ENCODE results near the gene ATP1B3. TPM values are rescaled to one million over a fixed set of nuclear protein-coding genes. Genes with fewer than 3 reads are reported as not detected.
A peak's percentile ranks its signal among the peaks of the same experiment; 100 is the strongest.

Gene ATP1B3
- total RNA-seq, 1 donor from 2014 or later: 161 TPM

GRCh38 chr3:141939759-141940158 lies 63.3 kb downstream of the ATP1B3 start:
- Histone ChIP-seq H3K27me3 (no peaks in the 10 kb centered on the region), H3K36me3 (no peaks in the 10 kb centered on the region), H3K4me3 (no peak overlapping the region), H3K4me1 (peaks cover 4% of the 10 kb centered on the region), H3K9me3 (no peaks in the 10 kb centered on the region), H3K27ac (no peak overlapping the region)
- TF ChIP-seq CTCF (IDR thresholded peaks at IDR 0.05): no peak
- no peak for ATAC-seq
- DNase-seq: no peak
- intact Hi-C loops (cut with DNase I): no loop called here

GRCh38 chr3:141940194-141940776 lies 63.8 kb downstream of the ATP1B3 start:
- Histone ChIP-seq H3K27ac (peak overlapping the region; percentile 3), H3K4me1 (peaks cover 4% of the 10 kb centered on the region), H3K9me3 (no peaks in the 10 kb centered on the region), H3K27me3 (no peaks in the 10 kb centered on the region), H3K36me3 (no peaks in the 10 kb centered on the region), H3K4me3 (no peak overlapping the region)
- ATAC-seq (peak; percentile 51), DNase-seq (no peak)
- intact Hi-C loops (cut with DNase I): no loop called here
- no peak for TF ChIP-seq CTCF (IDR thresholded peaks at IDR 0.05)

- peak; percentile 48 for ATAC-seq
- Histone ChIP-seq H3K27me3 (no peaks in the 10 kb centered on the region), H3K4me1 (peaks cover 4% of the 10 kb centered on the region), H3K4me3 (no peak overlapping the region), H3K9me3 (no peaks in the 10 kb centered on the region), H3K36me3 (no peaks in the 10 kb centered on the region), H3K27ac (peak overlapping the region; percentile 3)
- intact Hi-C loops (cut with DNase I): no loop called here
- TF ChIP-seq CTCF (IDR thresholded peaks at IDR 0.05): no peak
- no peak for DNase-seq
These were observed 64.7 kb downstream of the ATP1B3 start for GRCh38 chr3:141941093-141941492.

- H3K36me3 ChIP-seq: no peaks in the 10 kb centered on the region
These were observed 65.6 kb downstream of the ATP1B3 start for GRCh38 chr3:141942006-141942405.

GRCh38 chr3:141945726-141946485 lies 69.5 kb downstream of the ATP1B3 start:
- H3K4me3 ChIP-seq: no peak overlapping the region

More at GRCh38 chr3:141942006-141942405, 65.6 kb downstream of the ATP1B3 start:
- H3K9me3 ChIP-seq: no peaks in the 10 kb centered on the region
- no peak overlapping the region for H3K27ac ChIP-seq
- intact Hi-C loops (cut with DNase I): no loop called here
- H3K27me3 ChIP-seq: no peaks in the 10 kb centered on the region
- H3K4me1 ChIP-seq: peaks cover 4% of the 10 kb centered on the region
- DNase-seq (no peak), ATAC-seq (no peak)
- no peak for TF ChIP-seq CTCF (IDR thresholded peaks at IDR 0.05)
- no peak overlapping the region for H3K4me3 ChIP-seq

More at GRCh38 chr3:141945726-141946485, 69.5 kb downstream of the ATP1B3 start:
- Histone ChIP-seq H3K4me1 (no peaks in the 10 kb centered on the region), H3K36me3 (no peaks in the 10 kb centered on the region), H3K9me3 (no peaks in the 10 kb centered on the region), H3K27me3 (no peaks in the 10 kb centered on the region), H3K27ac (no peak overlapping the region)
- no peak for TF ChIP-seq CTCF (IDR thresholded peaks at IDR 0.05)
- intact Hi-C loops (cut with DNase I): no loop called here
- DNase-seq (no peak), ATAC-seq (no peak)
